Skeletal muscle satellite cell (primary cell): ENCODE results near the gene SLC16A8.

Experiments used
- H3K27me3 ChIP-seq: 2 replicates; pipeline ENCODE4 v1.7.0; 2013; ENCODE audit warnings: low read length; ENCODE audit not compliant: control insufficient read depth, insufficient read depth
- H3K36me3 ChIP-seq: 2 replicates; pipeline ENCODE4 v1.7.0; 2013; ENCODE audit warnings: mild to moderate bottlenecking, control low read depth, low read length; ENCODE audit not compliant: insufficient read depth
- H3K4me1 ChIP-seq: 2 replicates; pipeline ENCODE4 v1.7.0; 2013; ENCODE audit warnings: low read length; ENCODE audit not compliant: control insufficient read depth, insufficient read depth
- H3K4me2 ChIP-seq: 2 replicates; pipeline ENCODE4 v1.7.0; 2013; ENCODE audit warnings: mild to moderate bottlenecking, low read length
- H3K4me3 ChIP-seq: 2 replicates; pipeline ENCODE4 v1.7.0; 2013; ENCODE audit warnings: low read length
- H3K9ac ChIP-seq: 2 replicates; pipeline ENCODE4 v1.7.0; 2013; ENCODE audit warnings: mild to moderate bottlenecking, low read depth, low read length, moderate library complexity
- H3K9me3 ChIP-seq: replicated peaks from 2 replicates; pipeline ENCODE4 v1.7.0; 2013; ENCODE audit warnings: mild to moderate bottlenecking, control low read depth, low read length

SLC16A8 gene

GRCh38 chr22:38075105-38075825, 8.7 kb downstream of the SLC16A8 start:
- peaks cover 3% of the 10 kb centered on the region for H3K4me1 ChIP-seq
- no peaks in the 10 kb centered on the region for H3K9me3 ChIP-seq
- no peak overlapping the region for H3K4me2 ChIP-seq
- no peak overlapping the region for H3K4me3 ChIP-seq
- peaks cover 4% of the 10 kb centered on the region for H3K36me3 ChIP-seq
- H3K27me3 ChIP-seq = peaks cover 2% of the 10 kb centered on the region
- no peak overlapping the region for H3K9ac ChIP-seq

GRCh38 chr22:38074181-38075104, 9.5 kb downstream of the SLC16A8 start:
- Histone ChIP-seq H3K4me2 (no peak overlapping the region), H3K27me3 (no peaks in the 10 kb centered on the region), H3K36me3 (peaks cover 4% of the 10 kb centered on the region), H3K4me3 (no peak overlapping the region), H3K9ac (no peak overlapping the region), H3K4me1 (peaks cover 8% of the 10 kb centered on the region), H3K9me3 (no peaks in the 10 kb centered on the region)

DNA sequence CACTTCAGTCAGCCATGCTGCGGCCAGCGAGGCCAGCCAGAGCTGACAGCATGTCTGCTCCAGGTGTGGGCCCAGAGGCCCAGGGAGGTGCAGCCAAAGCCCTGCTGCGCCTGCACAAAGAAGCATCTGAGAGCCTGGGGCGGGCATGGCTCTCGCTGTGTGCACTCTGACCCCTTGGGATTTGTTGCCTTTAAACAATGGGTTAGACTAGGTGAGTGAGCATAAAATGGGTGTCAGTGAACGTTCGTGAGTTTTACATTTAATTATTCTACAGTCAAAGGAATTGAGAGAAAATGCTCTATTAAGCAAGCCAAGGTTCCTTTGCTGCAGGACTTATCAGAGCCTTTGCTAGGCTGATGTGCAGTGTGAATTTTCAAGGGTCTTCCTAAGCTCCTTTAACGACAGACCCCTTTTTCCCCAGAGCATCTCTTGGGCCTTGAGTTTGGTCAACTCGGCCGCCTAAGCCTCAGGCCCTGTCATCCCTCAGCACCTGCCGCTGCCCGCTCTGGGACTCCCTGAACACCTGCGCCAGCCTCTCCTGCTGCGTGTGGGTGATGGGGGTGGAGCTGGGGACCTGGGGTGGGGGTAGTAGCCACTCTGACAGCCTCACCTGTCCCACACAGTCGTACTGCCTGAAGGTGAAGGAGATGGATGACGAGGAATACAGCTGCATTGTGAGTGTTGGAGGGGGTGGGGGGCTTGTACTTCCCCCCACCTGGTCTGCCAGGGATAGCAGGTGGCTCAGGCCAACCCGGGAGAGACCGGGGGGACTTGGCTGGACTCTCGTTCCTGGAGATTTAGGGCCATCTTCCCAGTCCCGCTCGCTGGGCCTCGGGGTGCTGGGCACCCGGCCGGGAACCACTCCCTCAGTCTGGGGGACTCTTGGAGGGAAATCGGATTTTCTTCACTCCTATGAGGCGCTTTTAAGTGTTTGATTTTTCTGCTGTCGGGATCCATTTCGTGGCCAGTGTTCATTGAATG, 10.5 kb downstream of the SLC16A8 start:
- Histone ChIP-seq H3K9ac (no peak overlapping the region), H3K9me3 (no peaks in the 10 kb centered on the region), H3K4me3 (no peak overlapping the region), H3K4me2 (no peak overlapping the region), H3K36me3 (peaks cover 4% of the 10 kb centered on the region), H3K27me3 (no peaks in the 10 kb centered on the region), H3K4me1 (peaks cover 12% of the 10 kb centered on the region)

GRCh38 chr22:38072322-38073149, 11.4 kb downstream of the SLC16A8 start:
- no peaks in the 10 kb centered on the region for H3K27me3 ChIP-seq
- no peak overlapping the region for H3K9ac ChIP-seq
- H3K36me3 ChIP-seq = peaks cover 4% of the 10 kb centered on the region

GRCh38 chr22:38071421-38072321, 12.3 kb downstream of the SLC16A8 start:
- Histone ChIP-seq H3K9ac (no peak overlapping the region), H3K27me3 (no peaks in the 10 kb centered on the region), H3K36me3 (peaks cover 4% of the 10 kb centered on the region), H3K9me3 (no peaks in the 10 kb centered on the region), H3K4me3 (no peak overlapping the region), H3K4me1 (peaks cover 12% of the 10 kb centered on the region), H3K4me2 (no peak overlapping the region)

More at GRCh38 chr22:38072322-38073149, 11.4 kb downstream of the SLC16A8 start:
- H3K4me2 ChIP-seq = no peak overlapping the region
- H3K9me3 ChIP-seq = no peaks in the 10 kb centered on the region
- H3K4me3 ChIP-seq = no peak overlapping the region
- peaks cover 12% of the 10 kb centered on the region for H3K4me1 ChIP-seq

GRCh38 chr22:38070250-38070921, 13.6 kb downstream of the SLC16A8 start:
- Histone ChIP-seq H3K27me3 (no peaks in the 10 kb centered on the region), H3K4me1 (peaks cover 12% of the 10 kb centered on the region), H3K36me3 (peaks cover 4% of the 10 kb centered on the region), H3K4me2 (no peak overlapping the region), H3K9me3 (no peaks in the 10 kb centered on the region), H3K4me3 (no peak overlapping the region), H3K9ac (no peak overlapping the region)

DNA sequence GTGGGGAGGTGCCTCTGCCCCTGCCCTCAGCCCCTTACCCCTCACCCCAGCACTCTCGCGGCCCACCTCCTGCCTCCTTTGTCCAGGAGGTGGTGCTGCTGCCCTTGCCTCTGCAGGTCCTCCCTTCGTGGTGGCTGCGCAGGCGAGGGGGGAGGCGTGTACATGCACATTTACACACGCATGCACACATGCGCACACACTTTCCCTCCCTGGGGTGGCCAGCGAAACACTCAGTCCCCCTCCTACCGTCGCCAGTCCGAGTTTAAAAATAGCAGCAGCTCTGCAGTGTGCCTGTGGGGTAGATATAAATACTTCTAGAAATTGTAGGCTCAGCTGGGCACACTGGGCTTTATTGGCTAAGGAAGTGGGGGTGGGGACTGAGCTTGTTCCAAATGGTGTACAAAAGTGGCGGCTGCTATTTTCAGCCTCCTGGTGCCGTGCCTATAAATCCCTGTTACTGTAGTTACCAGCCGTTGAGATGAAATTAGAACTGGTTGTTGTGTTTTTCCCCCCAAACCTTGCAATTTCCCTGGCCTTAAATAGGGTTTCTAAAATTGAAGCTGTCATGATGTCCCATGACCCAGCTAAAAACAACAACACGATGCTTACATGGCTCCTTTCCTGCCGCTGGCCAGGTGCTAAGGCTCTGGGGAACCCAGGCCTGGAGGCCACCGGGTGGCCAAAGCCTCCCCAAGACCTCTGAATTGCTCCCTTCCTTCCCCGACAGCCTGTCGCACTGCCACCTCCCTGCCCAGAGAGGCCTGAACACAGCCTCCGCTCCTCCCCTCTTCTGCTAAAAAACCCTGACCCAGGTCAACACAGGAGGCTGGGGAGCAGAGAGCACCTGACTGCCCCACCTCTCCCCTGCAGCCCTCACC, 14.4 kb downstream of the SLC16A8 start:
- H3K4me3 ChIP-seq = no peak overlapping the region

DNA sequence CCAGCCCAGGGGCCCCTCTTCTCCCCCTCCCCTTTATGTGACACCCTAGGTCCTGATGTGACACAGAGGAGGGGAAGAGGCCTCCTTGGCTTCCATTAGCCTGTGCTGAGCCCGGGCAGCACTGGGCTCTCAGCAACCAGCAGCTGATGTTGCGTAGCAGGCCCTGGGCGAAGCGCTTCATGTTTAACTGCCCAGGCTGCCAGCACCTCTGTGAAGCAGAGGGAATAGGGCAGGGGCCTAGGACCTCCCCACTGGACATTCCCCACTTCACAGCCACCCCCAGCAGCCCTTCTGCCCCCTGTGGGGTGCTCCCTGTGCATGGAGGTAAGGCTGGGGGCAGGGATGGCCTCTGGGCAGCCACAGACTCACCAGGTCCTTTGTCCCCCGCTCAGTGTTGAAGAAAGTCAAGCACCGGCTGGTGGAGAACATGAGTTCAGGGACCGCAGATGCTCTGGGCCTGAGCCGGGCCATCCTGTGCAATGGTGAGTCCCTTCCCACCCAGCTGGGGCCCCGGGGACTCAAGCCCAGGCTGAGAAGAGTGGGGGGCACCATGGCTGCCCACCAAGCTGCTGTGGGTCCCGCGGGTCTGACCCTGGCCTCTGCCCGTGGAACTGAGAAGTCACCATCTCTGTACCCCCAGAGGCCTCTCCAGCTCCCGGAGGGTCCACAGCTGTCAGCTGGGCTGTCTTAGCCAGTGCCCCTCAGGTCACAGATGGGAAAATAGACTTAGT, 15.2 kb downstream of the SLC16A8 start:
- Histone ChIP-seq H3K4me1 (peaks cover 12% of the 10 kb centered on the region), H3K9me3 (no peaks in the 10 kb centered on the region), H3K27me3 (no peaks in the 10 kb centered on the region), H3K9ac (no peak overlapping the region), H3K4me3 (no peak overlapping the region), H3K4me2 (no peak overlapping the region), H3K36me3 (peaks cover 6% of the 10 kb centered on the region)

More for the DNA sequence above, 14.4 kb downstream of the SLC16A8 start:
- H3K4me2 ChIP-seq = peak overlapping the region; percentile 79
- H3K27me3 ChIP-seq = no peaks in the 10 kb centered on the region
- H3K4me1 ChIP-seq = peaks cover 12% of the 10 kb centered on the region
- no peaks in the 10 kb centered on the region for H3K9me3 ChIP-seq
- no peak overlapping the region for H3K9ac ChIP-seq
- peaks cover 6% of the 10 kb centered on the region for H3K36me3 ChIP-seq
